ENCODE measurements around the gene CCDC85B. TPM values are rescaled to one million over a fixed set of nuclear protein-coding genes. Genes with fewer than 3 reads are reported as not detected.

CCDC85B gene
- total RNA-seq, 1 experiment from 2014 or later: 26.6 TPM

DNA sequence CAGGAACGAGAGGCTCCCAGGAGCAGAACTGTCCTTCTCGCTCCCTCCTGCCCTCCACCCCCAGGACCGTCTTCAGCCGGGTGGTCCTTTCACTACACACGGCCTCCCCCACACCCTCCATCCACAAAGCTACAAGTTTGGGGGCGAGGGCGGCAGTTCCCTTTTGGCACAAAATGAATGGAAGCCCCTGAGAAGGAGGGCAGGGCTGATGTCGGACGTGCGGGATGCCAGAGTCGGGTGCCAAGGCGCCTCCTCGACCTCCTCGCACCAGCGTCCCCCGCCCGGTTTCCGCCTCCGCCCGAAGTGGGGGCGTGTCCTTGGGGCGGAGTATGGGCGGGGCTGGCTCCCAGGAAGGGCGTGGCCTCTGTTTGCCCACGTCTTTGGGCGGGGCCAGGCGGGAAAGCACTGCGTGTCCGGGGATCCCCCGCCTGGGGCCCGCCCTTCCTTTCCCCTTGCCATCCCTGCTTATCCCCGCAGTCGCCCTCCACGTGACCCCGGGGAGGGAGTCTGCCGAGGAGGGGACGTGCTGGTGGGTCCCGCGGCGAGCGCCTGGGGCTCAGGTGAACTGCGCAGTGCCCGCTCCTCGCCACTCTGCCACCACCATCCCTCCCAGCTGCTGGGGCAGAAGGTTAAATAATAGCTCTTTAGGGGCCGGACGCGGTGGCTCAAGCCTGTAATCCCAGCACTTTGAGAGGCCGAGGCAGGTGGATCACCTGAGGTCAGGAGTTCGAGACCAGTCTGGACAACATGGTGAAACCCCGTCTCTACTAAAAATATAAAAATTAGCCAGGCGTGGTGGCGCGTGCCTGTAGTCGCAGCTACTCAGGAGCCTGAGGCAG lies 16.9 kb upstream of the CCDC85B start:
- CTCF ChIA-PET: interaction anchor here (1.0 to 1.2 kb wide), 2 partner anchors 11 to 14 kb away, joined by 3 to 6 read pairs; partner anchors contain the start of gene MUS81
- intact Hi-C loops (cut with micrococcal nuclease; ENCODE audit: unreplicated experiment): no loop called here
- H3K9me3 Mint-ChIP-seq (ENCODE audit: low read depth, unreplicated experiment): no peaks in the 10 kb centered on the region
- H3K27ac Mint-ChIP-seq (ENCODE audit: unreplicated experiment): no peak overlapping the region
- peaks cover 9% of the 10 kb centered on the region for H3K4me1 Mint-ChIP-seq (ENCODE audit: low read depth, unreplicated experiment)
- peaks cover 29% of the 10 kb centered on the region for H3K27me3 Mint-ChIP-seq (ENCODE audit: unreplicated experiment)
- peak; percentile 97 for DNase-seq
- peak overlapping the region; percentile 80 for H3K4me3 Mint-ChIP-seq (ENCODE audit: low read depth, unreplicated experiment)
- H3K36me3 Mint-ChIP-seq (ENCODE audit: insufficient read depth, unreplicated experiment): peaks cover 30% of the 10 kb centered on the region
- TF ChIP-seq, protein P1, sequence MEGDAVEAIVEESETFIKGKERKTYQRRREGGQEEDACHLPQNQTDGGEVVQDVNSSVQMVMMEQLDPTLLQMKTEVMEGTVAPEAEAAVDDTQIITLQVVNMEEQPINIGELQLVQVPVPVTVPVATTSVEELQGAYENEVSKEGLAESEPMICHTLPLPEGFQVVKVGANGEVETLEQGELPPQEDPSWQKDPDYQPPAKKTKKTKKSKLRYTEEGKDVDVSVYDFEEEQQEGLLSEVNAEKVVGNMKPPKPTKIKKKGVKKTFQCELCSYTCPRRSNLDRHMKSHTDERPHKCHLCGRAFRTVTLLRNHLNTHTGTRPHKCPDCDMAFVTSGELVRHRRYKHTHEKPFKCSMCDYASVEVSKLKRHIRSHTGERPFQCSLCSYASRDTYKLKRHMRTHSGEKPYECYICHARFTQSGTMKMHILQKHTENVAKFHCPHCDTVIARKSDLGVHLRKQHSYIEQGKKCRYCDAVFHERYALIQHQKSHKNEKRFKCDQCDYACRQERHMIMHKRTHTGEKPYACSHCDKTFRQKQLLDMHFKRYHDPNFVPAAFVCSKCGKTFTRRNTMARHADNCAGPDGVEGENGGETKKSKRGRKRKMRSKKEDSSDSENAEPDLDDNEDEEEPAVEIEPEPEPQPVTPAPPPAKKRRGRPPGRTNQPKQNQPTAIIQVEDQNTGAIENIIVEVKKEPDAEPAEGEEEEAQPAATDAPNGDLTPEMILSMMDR (IDR thresholded peaks at IDR 0.05; ENCODE audit: unreplicated experiment): no peak
- no TSS peak for BruUV-seq (replicated peaks)

- BruUV-seq (replicated peaks): no TSS peak
- intact Hi-C loops (cut with micrococcal nuclease; ENCODE audit: unreplicated experiment): loop anchor here (10.0 kb wide), 1 partner anchor 105 kb away; no protein-coding TSS in a partner anchor
- H3K9me3 Mint-ChIP-seq (ENCODE audit: low read depth, unreplicated experiment): no peaks in the 10 kb centered on the region
- CTCF ChIA-PET: no interaction called here
- no peaks in the 10 kb centered on the region for H3K27me3 Mint-ChIP-seq (ENCODE audit: unreplicated experiment)
- peaks cover 21% of the 10 kb centered on the region for H3K36me3 Mint-ChIP-seq (ENCODE audit: insufficient read depth, unreplicated experiment)
- no peaks in the 10 kb centered on the region for H3K4me1 Mint-ChIP-seq (ENCODE audit: low read depth, unreplicated experiment)
- no peak within 1 kb of the TSS for H3K4me3 Mint-ChIP-seq (ENCODE audit: low read depth, unreplicated experiment)
- no peak for DNase-seq
- H3K27ac Mint-ChIP-seq (ENCODE audit: unreplicated experiment): no peak within 1 kb of the TSS
- TF ChIP-seq, protein P1 (IDR thresholded peaks at IDR 0.05; ENCODE audit: unreplicated experiment): no peak
Observed at GRCh38 chr11:65879617-65880016, 10.9 kb upstream of the CCDC85B start, which contains the start of gene CTSW. Gene CTSW (plus strand): TSS chr11:65879837. CDS start chr11:65879855, 18 bp downstream.

DNA sequence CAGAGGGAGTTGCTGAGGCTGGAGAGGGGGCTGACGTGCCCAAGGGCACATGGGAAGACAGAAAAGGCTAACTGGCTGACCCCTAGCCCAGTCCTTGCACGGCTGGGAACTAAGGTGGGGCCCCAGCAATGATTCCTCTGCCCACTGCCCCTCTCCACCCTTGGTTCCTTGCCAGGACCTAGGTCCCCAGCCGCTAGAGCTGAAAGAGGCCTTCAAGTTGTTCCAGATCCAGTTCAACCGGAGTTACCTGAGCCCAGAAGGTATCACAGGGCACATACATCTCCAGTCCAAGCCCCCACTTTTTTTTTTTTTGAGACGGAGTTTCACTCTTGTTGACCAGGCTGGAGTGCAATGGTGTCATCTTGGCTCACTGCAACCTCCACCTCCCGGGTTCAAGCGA lies 10.4 kb upstream of the CCDC85B start:
- Mint-ChIP-seq H3K9me3 (ENCODE audit: low read depth, unreplicated experiment) (no peaks in the 10 kb centered on the region), H3K4me1 (ENCODE audit: low read depth, unreplicated experiment) (no peaks in the 10 kb centered on the region), H3K36me3 (ENCODE audit: insufficient read depth, unreplicated experiment) (peaks cover 25% of the 10 kb centered on the region), H3K4me3 (ENCODE audit: low read depth, unreplicated experiment) (no peak overlapping the region), H3K27me3 (ENCODE audit: unreplicated experiment) (no peaks in the 10 kb centered on the region), H3K27ac (ENCODE audit: unreplicated experiment) (no peak overlapping the region)
- TF ChIP-seq, protein P1 (IDR thresholded peaks at IDR 0.05; ENCODE audit: unreplicated experiment): no peak
- intact Hi-C loops (cut with micrococcal nuclease; ENCODE audit: unreplicated experiment): loop anchor here (10.0 kb wide), 1 partner anchor 105 kb away; no protein-coding TSS in a partner anchor
- CTCF ChIA-PET: no interaction called here
- DNase-seq: no peak
- no TSS peak for BruUV-seq (replicated peaks)

GRCh38 chr11:65880844-65881421 lies 9.5 kb upstream of the CCDC85B start:
- no peak for DNase-seq
- Mint-ChIP-seq H3K27ac (ENCODE audit: unreplicated experiment) (no peak overlapping the region), H3K36me3 (ENCODE audit: insufficient read depth, unreplicated experiment) (peaks cover 29% of the 10 kb centered on the region), H3K27me3 (ENCODE audit: unreplicated experiment) (no peaks in the 10 kb centered on the region), H3K4me1 (ENCODE audit: low read depth, unreplicated experiment) (no peaks in the 10 kb centered on the region), H3K9me3 (ENCODE audit: low read depth, unreplicated experiment) (no peaks in the 10 kb centered on the region), H3K4me3 (ENCODE audit: low read depth, unreplicated experiment) (no peak overlapping the region)
- CTCF ChIA-PET: no interaction called here
- intact Hi-C loops (cut with micrococcal nuclease; ENCODE audit: unreplicated experiment): loop anchor here (10.0 kb wide), 1 partner anchor 104 kb away; no protein-coding TSS in a partner anchor
- TF ChIP-seq, protein P1 (IDR thresholded peaks at IDR 0.05; ENCODE audit: unreplicated experiment): no peak
- BruUV-seq (replicated peaks): no TSS peak

Measured in Calu3 (cell line).